ENCODE results near the gene AMOT. TPM values are rescaled to one million over a fixed set of nuclear protein-coding genes. Genes with fewer than 3 reads are reported as not detected.

AMOT gene
- total RNA-seq, 4 donors from 2014 or later, result 3.4 to 19.4 (median 7.4) TPM

DNA sequence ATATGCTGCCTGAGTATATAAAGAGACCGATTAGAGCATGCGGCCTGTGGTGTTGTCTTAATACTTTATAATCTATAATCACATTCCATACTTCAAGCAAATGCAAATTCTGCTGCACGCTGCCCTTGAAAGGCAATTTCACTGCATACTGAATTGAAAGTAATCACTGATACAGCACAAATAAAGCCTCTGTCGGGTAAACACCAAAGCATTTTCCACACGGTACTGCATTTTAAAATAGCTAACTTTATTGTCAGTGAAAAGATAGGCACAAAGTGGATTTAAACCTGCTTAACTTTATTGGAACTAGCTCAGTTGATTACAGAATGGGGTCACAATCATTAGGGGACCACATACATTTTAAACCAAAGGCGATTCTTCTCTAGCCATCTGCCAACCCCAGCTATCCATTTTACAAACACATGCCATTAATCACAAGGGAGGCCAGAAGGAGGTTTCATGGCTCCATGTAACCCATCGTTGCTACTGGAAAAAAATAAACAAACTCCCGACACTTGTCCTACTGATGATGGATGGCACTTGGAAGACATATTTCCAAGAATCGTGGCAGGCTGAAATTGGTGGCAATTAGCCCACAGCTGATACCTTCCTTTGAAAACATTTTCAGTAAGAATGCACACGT lies 65.9 kb downstream of the AMOT start:
- WGBS, 2 donors (ENCODE audit: low coverage in 1 of 2), result 71 to 97% methylated on average over 4 to 10 of the region's 10 CpGs
- H3K4me1 ChIP-seq, result no peaks in the 10 kb centered on the region
- DNase-seq, result no peak
- H3K27me3 ChIP-seq, result no peaks in the 10 kb centered on the region
- in situ Hi-C loops (cut with MboI; ENCODE audit: low pct_ligation_motif_present in 1 of 4, low pct_unique_long_range_greater_than_20kb in 1 of 4, low sequenced_read_pairs in 3 of 4) (no loop called here), intact Hi-C loops (cut with DNase I; ENCODE audit: low total_unique reads) (no loop called here)
- TF ChIP-seq POLR2A (IDR thresholded peaks at IDR 0.05) (no peak), POLR2AphosphoS5 (IDR thresholded peaks at IDR 0.05) (no peak), EP300 (IDR thresholded peaks at IDR 0.05; ENCODE audit: low read depth) (no peak)
- TF ChIP-seq, protein P1, sequence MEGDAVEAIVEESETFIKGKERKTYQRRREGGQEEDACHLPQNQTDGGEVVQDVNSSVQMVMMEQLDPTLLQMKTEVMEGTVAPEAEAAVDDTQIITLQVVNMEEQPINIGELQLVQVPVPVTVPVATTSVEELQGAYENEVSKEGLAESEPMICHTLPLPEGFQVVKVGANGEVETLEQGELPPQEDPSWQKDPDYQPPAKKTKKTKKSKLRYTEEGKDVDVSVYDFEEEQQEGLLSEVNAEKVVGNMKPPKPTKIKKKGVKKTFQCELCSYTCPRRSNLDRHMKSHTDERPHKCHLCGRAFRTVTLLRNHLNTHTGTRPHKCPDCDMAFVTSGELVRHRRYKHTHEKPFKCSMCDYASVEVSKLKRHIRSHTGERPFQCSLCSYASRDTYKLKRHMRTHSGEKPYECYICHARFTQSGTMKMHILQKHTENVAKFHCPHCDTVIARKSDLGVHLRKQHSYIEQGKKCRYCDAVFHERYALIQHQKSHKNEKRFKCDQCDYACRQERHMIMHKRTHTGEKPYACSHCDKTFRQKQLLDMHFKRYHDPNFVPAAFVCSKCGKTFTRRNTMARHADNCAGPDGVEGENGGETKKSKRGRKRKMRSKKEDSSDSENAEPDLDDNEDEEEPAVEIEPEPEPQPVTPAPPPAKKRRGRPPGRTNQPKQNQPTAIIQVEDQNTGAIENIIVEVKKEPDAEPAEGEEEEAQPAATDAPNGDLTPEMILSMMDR (IDR thresholded peaks at IDR 0.05), result no peak
- no peak overlapping the region for H3K27ac ChIP-seq
- H3K36me3 ChIP-seq, result no peaks in the 10 kb centered on the region
- no peaks in the 10 kb centered on the region for H3K9me3 ChIP-seq
- H3K4me3 ChIP-seq, result no peak overlapping the region

DNA sequence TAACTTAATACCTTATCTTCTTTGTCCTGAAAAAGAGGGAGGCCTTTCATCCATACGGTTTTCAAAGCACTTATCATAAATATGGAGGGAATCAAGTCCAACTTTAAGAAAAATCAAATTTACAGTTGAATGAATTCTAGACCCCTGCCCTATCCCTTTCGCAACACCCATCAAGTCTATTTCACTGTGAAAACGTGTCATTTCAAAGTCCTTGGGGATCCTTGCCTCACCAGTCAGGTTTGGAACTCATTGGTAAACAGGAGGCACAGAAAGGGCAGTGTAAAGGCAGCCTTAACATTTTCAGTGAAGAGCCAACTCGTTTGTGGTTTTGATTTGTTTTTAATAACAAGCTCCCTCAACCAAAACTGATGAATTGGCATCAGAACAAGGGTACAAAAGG lies 66.5 kb downstream of the AMOT start:
- Histone ChIP-seq H3K9me3 (no peaks in the 10 kb centered on the region), H3K27ac (no peak overlapping the region), H3K4me3 (no peak overlapping the region), H3K27me3 (no peaks in the 10 kb centered on the region), H3K36me3 (no peaks in the 10 kb centered on the region), H3K4me1 (no peaks in the 10 kb centered on the region)
- in situ Hi-C loops (cut with MboI; ENCODE audit: low pct_ligation_motif_present in 1 of 4, low pct_unique_long_range_greater_than_20kb in 1 of 4, low sequenced_read_pairs in 3 of 4) (no loop called here), intact Hi-C loops (cut with DNase I; ENCODE audit: low total_unique reads) (no loop called here)
- no peak for DNase-seq
- TF ChIP-seq, protein P1 (IDR thresholded peaks at IDR 0.05), result no peak
- TF ChIP-seq POLR2AphosphoS5 (IDR thresholded peaks at IDR 0.05) (no peak), POLR2A (IDR thresholded peaks at IDR 0.05) (no peak), EP300 (IDR thresholded peaks at IDR 0.05; ENCODE audit: low read depth) (no peak)
- WGBS, 2 donors (ENCODE audit: low coverage in 1 of 2), result 63% methylated on average over 4 of the region's 4 CpGs; no CpG with 5 or more reads in 1 of the 2 donors

DNA sequence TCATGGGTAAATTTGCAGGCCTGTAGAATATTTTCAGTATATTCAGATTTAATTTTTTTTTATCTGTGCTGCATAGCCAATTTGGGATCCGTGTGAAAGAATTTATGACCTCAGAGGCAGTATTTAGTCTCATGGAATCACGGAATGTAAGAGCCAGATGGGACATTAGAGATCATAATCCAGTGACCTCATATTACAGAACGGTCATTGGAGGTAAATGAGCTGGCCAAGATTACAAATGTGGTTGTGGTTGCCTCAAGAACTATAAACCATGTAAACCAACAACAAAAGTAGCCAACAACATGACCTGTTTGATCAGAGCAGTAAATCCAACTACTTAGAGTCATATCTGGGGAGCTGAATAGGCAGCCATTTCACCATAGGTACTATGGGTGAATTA lies 71.6 kb downstream of the AMOT start:
- H3K36me3 ChIP-seq, result no peaks in the 10 kb centered on the region
- in situ Hi-C loops (cut with MboI; ENCODE audit: low pct_ligation_motif_present in 1 of 4, low pct_unique_long_range_greater_than_20kb in 1 of 4, low sequenced_read_pairs in 3 of 4) (no loop called here), intact Hi-C loops (cut with DNase I; ENCODE audit: low total_unique reads) (no loop called here)
- DNase-seq, result no peak
- H3K4me3 ChIP-seq, result no peak overlapping the region
- TF ChIP-seq POLR2AphosphoS5 (IDR thresholded peaks at IDR 0.05), result no peak
- TF ChIP-seq, protein P1 (IDR thresholded peaks at IDR 0.05), result no peak
- H3K27ac ChIP-seq, result no peak overlapping the region
- H3K27me3 ChIP-seq, result no peaks in the 10 kb centered on the region
- 49% methylated on average over 3 of the region's 3 CpGs; no CpG with 5 or more reads in 1 of the 2 donors for WGBS, 2 donors (ENCODE audit: low coverage in 1 of 2)
- H3K9me3 ChIP-seq, result no peaks in the 10 kb centered on the region
- no peaks in the 10 kb centered on the region for H3K4me1 ChIP-seq

DNA sequence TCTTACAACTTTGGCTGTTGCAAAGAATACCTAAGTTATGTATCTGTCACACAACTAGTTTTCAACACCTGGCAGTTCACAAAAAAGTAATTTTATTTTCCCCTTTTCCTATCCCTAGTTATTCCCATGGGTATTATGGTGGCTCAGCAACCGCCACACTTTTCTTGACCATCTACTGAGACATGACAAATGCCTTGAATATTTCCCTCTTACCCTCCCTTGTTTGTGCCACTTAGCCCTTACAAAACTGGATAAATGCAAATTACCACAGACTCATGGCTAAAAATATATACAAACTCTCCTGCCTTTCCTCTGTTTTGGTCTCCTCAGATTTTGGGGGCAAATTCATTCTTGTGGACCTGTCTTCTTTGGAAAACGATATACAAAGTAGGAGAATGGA lies 72.1 kb downstream of the AMOT start:
- in situ Hi-C loops (cut with MboI; ENCODE audit: low pct_ligation_motif_present in 1 of 4, low pct_unique_long_range_greater_than_20kb in 1 of 4, low sequenced_read_pairs in 3 of 4), result no loop called here
- intact Hi-C loops (cut with DNase I; ENCODE audit: low total_unique reads), result no loop called here
- Histone ChIP-seq H3K27ac (no peak overlapping the region), H3K36me3 (no peaks in the 10 kb centered on the region), H3K9me3 (no peaks in the 10 kb centered on the region), H3K4me1 (no peaks in the 10 kb centered on the region), H3K27me3 (no peaks in the 10 kb centered on the region), H3K4me3 (no peak overlapping the region)
- TF ChIP-seq, protein P1 (IDR thresholded peaks at IDR 0.05), result no peak
- TF ChIP-seq EP300 (IDR thresholded peaks at IDR 0.05; ENCODE audit: low read depth), result no peak
- no peak for TF ChIP-seq POLR2AphosphoS5 (IDR thresholded peaks at IDR 0.05)
- TF ChIP-seq POLR2A (IDR thresholded peaks at IDR 0.05), result no peak
- WGBS, 2 donors (ENCODE audit: low coverage in 1 of 2), result 65 to 100% methylated on average over 2 of the region's 2 CpGs
- DNase-seq, result no peak
